T-helper 17 cell (primary cell): Measurements from ENCODE around the gene UPK1A. TPM values are rescaled to one million over a fixed set of nuclear protein-coding genes. Genes with fewer than 3 reads are reported as not detected.
A peak's percentile ranks its signal among the peaks of the same experiment; 100 is the strongest.

ENCODE experiments used
- ATAC-seq: fragments of 150-1000 bp; cut with Tn5 transposase; 2 replicates; pipeline ENCODE4 v1.10.0; 2021; ENCODE audit warnings: mild to moderate bottlenecking, moderate library complexity
- DNase-seq, 3 donors: peaks; one replicate each; pipeline versions ENCODE4 v3.0.0 to v3.0.0-alpha.2; 2020 to 2021
- H3K9me3 ChIP-seq: one replicate; pipeline ENCODE4 v1.7.0; 2013; ENCODE audit warnings: low read length, mild to moderate bottlenecking; ENCODE audit not compliant: control insufficient read depth, poor library complexity, severe bottlenecking
- H3K27ac Mint-ChIP-seq: one replicate; pipeline ENCODE4 v1.8.0; 2022; ENCODE audit warnings: mild to moderate bottlenecking, moderate library complexity, mixed read lengths
- H3K27me3 Mint-ChIP-seq: one replicate; pipeline ENCODE4 v1.8.0; 2022; ENCODE audit warnings: mixed read lengths
- H3K36me3 Mint-ChIP-seq: one replicate; pipeline ENCODE4 v1.8.0; 2022; ENCODE audit warnings: low read depth, mixed read lengths
- H3K4me1 Mint-ChIP-seq: one replicate; pipeline ENCODE4 v1.8.0; 2022; ENCODE audit warnings: mild to moderate bottlenecking, mixed read lengths
- H3K4me3 Mint-ChIP-seq: one replicate; pipeline ENCODE4 v1.8.0; 2022; ENCODE audit warnings: mild to moderate bottlenecking, moderate library complexity, mixed read lengths
- total RNA-seq, 4 donors: library from RNA in 2 of 4; stranded (reverse) in 2 of 4; gene quantifications; one replicate each; pipeline ENCODE4 v1.2.3 and lab custom pipeline; 2022 to 2026

Gene UPK1A
- total RNA-seq, 2 donors from 2014 or later = 0.44 TPM; not detected in 1

GRCh38 chr19:35637165-35637564 is 29.2 kb upstream of the UPK1A start:
- H3K9me3 ChIP-seq = no peaks in the 10 kb centered on the region
- H3K4me3 Mint-ChIP-seq = no peak overlapping the region
- H3K27me3 Mint-ChIP-seq = no peaks in the 10 kb centered on the region
- DNase-seq (no peak), ATAC-seq (no peak)
- peaks cover 16% of the 10 kb centered on the region for H3K36me3 Mint-ChIP-seq
- H3K27ac Mint-ChIP-seq = no peak overlapping the region
- peaks cover 4% of the 10 kb centered on the region for H3K4me1 Mint-ChIP-seq

- Mint-ChIP-seq H3K36me3 (peaks cover 8% of the 10 kb centered on the region), H3K27ac (peak overlapping the region; percentile 60), H3K4me1 (peaks cover under 1% of the 10 kb centered on the region), H3K4me3 (no peak overlapping the region), H3K27me3 (no peaks in the 10 kb centered on the region)
- no peaks in the 10 kb centered on the region for H3K9me3 ChIP-seq
- no peak for DNase-seq
- ATAC-seq = no peak
These were observed 27.0 kb upstream of the UPK1A start for GRCh38 chr19:35639321-35639639.

- Mint-ChIP-seq H3K36me3 (peaks cover 8% of the 10 kb centered on the region), H3K27me3 (no peaks in the 10 kb centered on the region), H3K27ac (peak overlapping the region; percentile 60), H3K4me3 (no peak overlapping the region), H3K4me1 (peaks cover 5% of the 10 kb centered on the region)
- DNase-seq = no peak
- no peaks in the 10 kb centered on the region for H3K9me3 ChIP-seq
- ATAC-seq = no peak
These were observed 26.5 kb upstream of the UPK1A start for GRCh38 chr19:35639863-35640262.

GRCh38 chr19:35641515-35642151 is 24.7 kb upstream of the UPK1A start, which contains the start of gene ETV2:
ETV2 (plus strand) TSS chr19:35641745; CDS start chr19:35642461, 716 bp downstream.
- H3K27ac Mint-ChIP-seq = no peak within 1 kb of the TSS
- H3K27me3 Mint-ChIP-seq = no peaks in the 10 kb centered on the region
- ATAC-seq (no peak), DNase-seq (peak in 1 of 3 donors; percentile 16)
- H3K9me3 ChIP-seq = no peaks in the 10 kb centered on the region
- peaks cover 9% of the 10 kb centered on the region for H3K4me1 Mint-ChIP-seq
- no peaks in the 10 kb centered on the region for H3K36me3 Mint-ChIP-seq
- peak within 1 kb of the TSS; percentile 90 for H3K4me3 Mint-ChIP-seq

- no peaks in the 10 kb centered on the region for H3K9me3 ChIP-seq
- DNase-seq = no peak
- no peak overlapping the region for H3K27ac Mint-ChIP-seq
These were observed 24.0 kb upstream of the UPK1A start for GRCh38 chr19:35642312-35642711.

GRCh38 chr19:35642798-35643254 is 23.5 kb upstream of the UPK1A start:
- Mint-ChIP-seq H3K36me3 (no peaks in the 10 kb centered on the region), H3K27ac (no peak overlapping the region), H3K27me3 (no peaks in the 10 kb centered on the region), H3K4me3 (peak overlapping the region; percentile 90), H3K4me1 (peaks cover 11% of the 10 kb centered on the region)
- H3K9me3 ChIP-seq = no peaks in the 10 kb centered on the region
- ATAC-seq (no peak), DNase-seq (no peak)

More at GRCh38 chr19:35642312-35642711, 24.0 kb upstream of the UPK1A start:
- ATAC-seq = no peak
- peaks cover 9% of the 10 kb centered on the region for H3K4me1 Mint-ChIP-seq
- H3K4me3 Mint-ChIP-seq = peak overlapping the region; percentile 90
- H3K36me3 Mint-ChIP-seq = no peaks in the 10 kb centered on the region
- H3K27me3 Mint-ChIP-seq = no peaks in the 10 kb centered on the region

- H3K27ac Mint-ChIP-seq = no peak overlapping the region
- DNase-seq = peak; percentile 63 to 76 (median 75)
- no peaks in the 10 kb centered on the region for H3K9me3 ChIP-seq
- H3K4me1 Mint-ChIP-seq = peaks cover 13% of the 10 kb centered on the region
- peak overlapping the region; percentile 90 for H3K4me3 Mint-ChIP-seq
- H3K36me3 Mint-ChIP-seq = no peaks in the 10 kb centered on the region
- H3K27me3 Mint-ChIP-seq = no peaks in the 10 kb centered on the region
- peak; percentile 48 for ATAC-seq
These were observed 22.8 kb upstream of the UPK1A start for GRCh38 chr19:35643255-35644205.

- Mint-ChIP-seq H3K4me1 (peaks cover 18% of the 10 kb centered on the region), H3K36me3 (no peaks in the 10 kb centered on the region), H3K27me3 (no peaks in the 10 kb centered on the region), H3K27ac (peak overlapping the region; percentile 67), H3K4me3 (peak overlapping the region; percentile 90)
- ATAC-seq (peak; percentile 86), DNase-seq (peak; percentile 88 to 96 (median 94))
- H3K9me3 ChIP-seq = no peaks in the 10 kb centered on the region
These were observed 21.9 kb upstream of the UPK1A start for GRCh38 chr19:35644206-35644986.

GRCh38 chr19:35644987-35645679 is 21.2 kb upstream of the UPK1A start:
- H3K36me3 Mint-ChIP-seq = no peaks in the 10 kb centered on the region
- H3K4me3 Mint-ChIP-seq = peak overlapping the region; percentile 90
- H3K4me1 Mint-ChIP-seq = peaks cover 18% of the 10 kb centered on the region
- no peaks in the 10 kb centered on the region for H3K9me3 ChIP-seq
- H3K27ac Mint-ChIP-seq = peak overlapping the region; percentile 67
- no peak for ATAC-seq
- DNase-seq = peak; percentile 50 to 71 (median 70)
- no peaks in the 10 kb centered on the region for H3K27me3 Mint-ChIP-seq

GRCh38 chr19:35645680-35646511 is 20.4 kb upstream of the UPK1A start:
- Mint-ChIP-seq H3K27ac (peak overlapping the region; percentile 67), H3K27me3 (no peaks in the 10 kb centered on the region), H3K4me1 (peaks cover 18% of the 10 kb centered on the region), H3K36me3 (no peaks in the 10 kb centered on the region), H3K4me3 (no peak overlapping the region)
- ATAC-seq (no peak), DNase-seq (no peak)
- no peaks in the 10 kb centered on the region for H3K9me3 ChIP-seq

GRCh38 chr19:35648017-35648961 is 18.0 kb upstream of the UPK1A start, which contains the start of gene COX6B1:
COX6B1 (plus strand) TSS chr19:35648323; CDS start chr19:35651244, 2,921 bp downstream.
- Mint-ChIP-seq H3K4me3 (peak within 1 kb of the TSS; percentile 98), H3K36me3 (peaks cover 2% of the 10 kb centered on the region), H3K4me1 (peaks cover 23% of the 10 kb centered on the region), H3K27ac (peak within 1 kb of the TSS; percentile 98), H3K27me3 (no peaks in the 10 kb centered on the region)
- peak; percentile 73 for ATAC-seq
- peak; percentile 77 to 86 (median 80) for DNase-seq
- H3K9me3 ChIP-seq = no peaks in the 10 kb centered on the region
